Measurements from ENCODE around the gene ABHD17B.

- TF ChIP-seq SIN3A (IDR thresholded peaks at IDR 0.05; ENCODE audit: borderline replicate concordance, insufficient read depth, low read depth, low read length) (no peak), REST (IDR thresholded peaks at IDR 0.05; ENCODE audit: insufficient read depth in 1 of 2, low read depth in 2 of 2, low read length in 1 of 2) (no peak)
Observed at GRCh38 chr9:71822935-71823334, 88.1 kb downstream of the ABHD17B start.

Data from Panc1 (cell line).